Fibroblast of upper back skin (primary cell): ENCODE data around the gene AKAP7.
"Not testable (repeated sequence)": the region's sequence is repeated elsewhere in the genome, so short reads cannot be mapped to it uniquely, and the experiment has no call there.

Experiments used
- DNase-seq: peaks from one replicate; pipeline ENCODE4 v3.0.0-alpha.2; 2013

The AKAP7 gene

DNA sequence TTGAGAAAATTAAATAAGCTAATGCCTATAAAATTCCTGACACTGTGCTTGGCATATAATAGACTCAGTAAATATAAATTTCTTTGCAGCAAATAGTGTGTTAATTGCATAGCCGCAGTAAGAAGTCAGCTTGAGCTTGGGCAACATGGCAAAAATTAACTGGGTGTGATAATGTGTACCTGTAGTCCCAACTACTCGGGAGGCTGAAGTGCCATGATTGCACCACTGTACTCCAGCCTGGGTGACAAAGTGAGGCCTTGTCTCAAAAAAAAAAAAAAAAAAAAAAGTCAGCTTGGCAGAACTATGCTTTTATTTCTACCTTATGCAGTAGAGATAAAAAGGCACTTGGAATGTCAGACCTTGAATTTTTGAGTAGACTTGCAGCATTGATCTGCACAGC is 121.8 kb downstream of the AKAP7 start:
- no peak for DNase-seq

DNA sequence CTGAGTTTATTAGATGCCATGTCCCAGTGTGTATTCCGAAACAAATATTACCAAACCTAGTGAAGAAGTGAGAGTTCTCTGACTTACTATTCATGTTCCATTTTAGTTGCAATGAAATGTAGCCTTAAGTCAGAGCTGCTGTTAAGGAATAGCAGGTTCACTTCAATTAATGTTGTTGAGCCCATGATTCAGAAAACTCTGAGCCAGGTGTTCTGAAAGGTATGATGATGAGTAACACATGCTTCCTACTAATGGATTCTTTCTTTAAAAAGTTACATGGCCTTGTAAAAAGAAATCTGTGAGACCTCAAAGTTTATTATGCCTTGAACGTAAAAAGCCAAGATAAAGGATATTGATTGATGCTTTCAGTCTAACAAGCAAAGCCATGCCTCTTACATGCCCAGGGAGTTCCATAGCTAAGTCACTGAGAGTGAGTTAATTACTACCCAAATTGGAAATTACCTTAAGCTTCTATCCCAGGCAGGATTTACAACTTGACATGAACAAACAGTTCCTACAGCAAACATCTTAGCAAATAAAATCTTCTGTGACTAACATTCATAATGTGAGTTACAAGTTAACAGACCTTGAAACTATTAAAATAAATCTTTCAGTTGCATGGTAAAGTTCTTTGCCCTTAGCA is 122.9 kb downstream of the AKAP7 start:
- DNase-seq: no peak

DNA sequence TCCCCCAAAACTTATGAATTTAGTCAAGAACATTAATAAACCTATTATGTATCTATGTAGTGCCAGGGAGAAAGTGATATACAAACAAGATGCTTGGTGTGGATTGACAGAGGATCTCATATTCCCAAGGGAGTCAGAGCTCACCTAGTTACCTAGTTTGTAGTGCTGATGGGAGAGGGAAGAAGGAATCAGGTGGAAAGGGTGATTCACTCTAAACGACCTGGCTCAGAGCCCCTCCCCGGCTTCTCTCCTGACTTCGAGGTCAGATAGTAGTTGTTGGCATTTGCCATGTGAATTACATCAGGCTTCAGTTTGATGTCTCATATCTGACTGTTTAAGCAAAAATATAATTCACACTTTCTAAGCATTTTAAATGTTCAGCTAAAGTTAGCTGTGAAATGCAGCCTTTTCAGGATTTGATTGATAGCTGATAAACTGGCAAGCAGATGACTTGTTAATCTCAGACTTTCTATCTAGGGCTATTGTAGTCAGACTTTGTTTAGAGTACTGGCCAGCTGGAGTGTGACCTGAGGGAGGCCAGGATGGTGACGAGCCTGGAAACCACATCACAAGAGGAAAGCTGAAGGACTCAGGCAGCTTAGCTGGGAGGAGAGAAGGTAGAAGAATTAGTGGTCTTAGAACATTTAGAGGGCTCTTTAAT is 123.7 kb downstream of the AKAP7 start:
- no peak for DNase-seq

DNA sequence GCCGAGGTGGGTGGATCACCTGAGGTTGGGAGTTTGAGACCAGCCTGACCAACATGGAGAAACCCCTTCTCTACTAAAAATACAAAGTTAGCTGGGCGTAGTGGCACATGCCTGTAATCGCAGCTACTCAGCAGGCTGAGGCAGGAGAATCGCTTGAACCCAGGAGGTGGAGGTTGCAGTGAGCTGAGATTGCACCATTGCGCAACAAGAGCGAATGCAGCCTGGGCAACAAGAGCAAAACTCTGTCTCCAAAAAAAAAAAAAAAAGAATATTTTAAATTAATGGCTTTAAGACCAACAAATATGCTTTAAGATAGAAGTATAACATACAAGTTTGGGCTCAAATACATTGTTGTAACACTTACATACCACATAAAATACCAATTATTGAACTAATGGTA is 125.7 kb downstream of the AKAP7 start:
- DNase-seq: not testable (repeated sequence)

DNA sequence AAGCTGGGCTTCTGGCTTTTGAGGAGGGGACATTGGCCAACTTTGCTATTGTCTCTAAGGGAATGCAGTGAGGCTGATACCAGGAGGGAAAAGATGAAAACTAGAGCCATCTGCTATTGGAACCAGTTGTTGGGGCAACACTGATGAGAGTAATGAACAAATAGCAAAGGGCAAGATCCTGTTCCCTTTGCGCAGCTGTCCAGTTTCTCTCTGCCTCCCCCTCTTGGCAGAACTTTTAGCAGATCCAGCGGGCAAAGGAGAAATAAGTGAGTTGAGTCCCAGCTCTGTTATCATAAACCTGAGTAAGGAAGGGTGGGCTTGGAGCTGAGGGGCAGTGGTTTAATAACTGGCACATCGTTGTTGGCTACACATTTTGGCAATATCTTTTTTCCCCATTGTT is 126.8 kb downstream of the AKAP7 start:
- no peak for DNase-seq

DNA sequence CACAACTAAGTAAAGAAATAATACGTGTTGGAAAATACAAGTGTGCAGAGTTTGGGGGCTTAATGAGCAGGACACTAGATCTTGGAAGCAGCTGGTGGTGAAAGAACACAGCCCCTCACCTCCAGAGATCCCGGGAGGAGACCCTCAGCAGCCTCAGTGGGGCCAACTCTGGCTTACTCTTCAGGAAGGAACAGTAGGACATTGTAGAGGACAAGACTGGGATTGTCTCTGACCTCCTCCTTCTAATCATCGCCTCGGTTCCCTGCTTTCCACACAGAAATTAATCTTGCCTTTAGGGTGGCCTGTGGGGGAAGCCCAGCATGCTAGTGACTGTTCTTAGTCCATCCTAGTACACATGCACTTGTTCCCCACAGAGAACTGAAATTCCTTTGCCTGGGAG is 130.7 kb downstream of the AKAP7 start:
- no peak for DNase-seq

DNA sequence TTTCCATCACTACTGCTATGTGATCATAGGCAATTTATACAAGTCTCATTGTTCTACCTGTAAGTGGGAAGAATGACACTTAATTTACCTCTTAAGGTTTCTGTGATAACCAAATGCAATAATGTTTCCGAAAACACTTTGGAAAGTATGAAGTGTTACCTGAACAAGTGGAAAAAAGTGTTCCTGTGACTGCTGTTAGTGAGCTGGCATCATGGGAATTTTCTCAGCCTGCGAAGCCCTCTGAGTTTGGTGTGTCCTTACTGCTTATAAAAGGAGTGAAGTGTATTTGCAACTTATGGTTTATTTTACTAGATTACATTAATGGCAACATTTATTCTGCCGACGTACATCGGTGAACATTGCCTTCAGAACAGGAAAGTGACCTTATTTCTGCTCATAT is 133.0 kb downstream of the AKAP7 start:
- no peak for DNase-seq

DNA sequence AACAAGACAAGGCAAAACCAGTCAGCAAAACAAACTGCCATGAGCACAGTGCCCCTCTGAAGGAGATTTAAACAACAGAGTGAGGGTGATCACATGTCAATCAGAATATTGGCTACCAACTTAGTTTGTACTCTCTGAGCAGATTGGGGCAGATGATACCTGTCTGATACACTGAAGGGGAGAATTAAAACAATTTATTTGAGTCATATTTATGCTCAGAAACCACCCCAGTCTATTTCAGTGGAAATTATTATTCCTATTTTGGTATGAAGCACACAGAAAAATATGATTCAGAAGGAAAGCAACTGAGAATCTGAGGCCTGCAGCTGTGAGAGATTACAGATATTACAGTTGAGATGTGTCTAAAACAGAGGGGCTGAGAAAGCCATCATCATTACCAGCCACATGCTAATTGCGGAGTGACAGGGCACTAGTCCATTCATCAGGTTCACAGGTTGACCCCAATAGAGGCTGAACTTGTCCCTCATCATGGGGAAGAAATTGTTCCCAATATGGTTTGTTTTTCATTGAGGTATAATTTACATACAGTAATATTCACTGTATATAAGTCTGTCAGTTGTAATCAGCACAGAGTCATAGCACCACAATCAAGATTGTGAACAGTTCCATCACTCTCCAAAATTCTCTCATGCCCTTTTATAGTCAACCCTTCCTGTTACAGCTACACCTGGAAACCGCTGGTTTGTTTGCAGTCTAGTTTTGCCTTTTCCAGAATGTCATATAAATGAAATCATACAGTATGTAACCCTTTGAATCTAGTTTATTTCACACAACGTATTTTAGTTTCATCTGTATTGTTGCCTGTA is 134.5 kb downstream of the AKAP7 start:
- no peak for DNase-seq

DNA sequence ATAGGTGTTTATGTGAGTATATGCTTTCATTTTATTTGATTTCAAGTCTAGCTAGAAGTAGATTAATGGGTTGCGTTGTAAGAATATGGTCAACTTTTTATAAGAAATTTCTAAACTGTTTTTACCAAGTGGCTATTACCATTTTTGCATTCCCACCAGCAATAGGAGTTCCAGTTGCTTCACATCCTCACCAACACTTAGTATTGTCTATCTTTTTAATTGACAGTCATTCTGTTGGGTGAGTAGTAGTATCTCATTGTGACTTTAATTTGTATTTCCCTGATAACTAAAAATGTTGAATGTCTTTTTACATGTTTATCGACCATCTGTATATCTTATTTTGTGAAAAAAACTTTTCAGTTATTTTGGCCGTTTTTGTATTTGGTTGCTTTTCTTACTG is 135.3 kb downstream of the AKAP7 start:
- no peak for DNase-seq

DNA sequence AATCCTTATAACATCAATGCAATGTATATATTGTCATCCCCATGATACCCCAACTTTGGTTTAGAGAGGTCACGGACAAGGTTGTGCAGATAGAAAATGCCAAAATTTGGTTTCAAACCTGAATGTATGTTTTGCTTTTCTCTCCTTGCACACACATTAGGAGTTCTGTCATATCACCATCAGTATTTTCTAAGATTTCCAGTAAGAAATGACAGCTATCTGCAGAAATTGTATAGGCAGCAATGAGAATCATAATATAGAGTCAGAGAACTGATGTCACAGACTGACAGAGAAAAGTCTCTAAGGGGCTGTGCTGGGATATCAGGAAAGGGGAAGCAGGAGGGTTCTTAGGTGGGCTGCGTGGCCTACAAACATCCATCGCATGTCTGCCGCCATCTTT is 140.0 kb downstream of the AKAP7 start:
- DNase-seq: no peak

DNA sequence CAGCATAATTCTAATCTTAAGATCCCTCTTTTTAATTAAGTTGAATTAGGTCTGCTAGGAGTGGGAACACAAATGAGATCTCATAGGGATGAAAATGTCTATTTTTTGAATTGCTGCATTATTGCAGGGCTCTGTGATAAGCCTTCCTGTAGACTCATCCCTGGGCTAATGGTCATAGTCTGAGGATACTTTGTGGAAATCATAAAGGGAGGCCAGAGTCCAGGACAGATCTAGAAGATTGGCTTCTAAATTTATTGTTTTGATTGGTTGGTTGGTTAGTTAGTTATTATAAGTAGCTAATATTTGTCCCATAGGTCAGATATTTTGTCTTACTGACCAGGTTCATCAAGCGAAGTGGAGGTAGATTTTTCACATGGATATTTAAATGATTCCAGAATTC is 142.3 kb downstream of the AKAP7 start:
- DNase-seq: no peak

DNA sequence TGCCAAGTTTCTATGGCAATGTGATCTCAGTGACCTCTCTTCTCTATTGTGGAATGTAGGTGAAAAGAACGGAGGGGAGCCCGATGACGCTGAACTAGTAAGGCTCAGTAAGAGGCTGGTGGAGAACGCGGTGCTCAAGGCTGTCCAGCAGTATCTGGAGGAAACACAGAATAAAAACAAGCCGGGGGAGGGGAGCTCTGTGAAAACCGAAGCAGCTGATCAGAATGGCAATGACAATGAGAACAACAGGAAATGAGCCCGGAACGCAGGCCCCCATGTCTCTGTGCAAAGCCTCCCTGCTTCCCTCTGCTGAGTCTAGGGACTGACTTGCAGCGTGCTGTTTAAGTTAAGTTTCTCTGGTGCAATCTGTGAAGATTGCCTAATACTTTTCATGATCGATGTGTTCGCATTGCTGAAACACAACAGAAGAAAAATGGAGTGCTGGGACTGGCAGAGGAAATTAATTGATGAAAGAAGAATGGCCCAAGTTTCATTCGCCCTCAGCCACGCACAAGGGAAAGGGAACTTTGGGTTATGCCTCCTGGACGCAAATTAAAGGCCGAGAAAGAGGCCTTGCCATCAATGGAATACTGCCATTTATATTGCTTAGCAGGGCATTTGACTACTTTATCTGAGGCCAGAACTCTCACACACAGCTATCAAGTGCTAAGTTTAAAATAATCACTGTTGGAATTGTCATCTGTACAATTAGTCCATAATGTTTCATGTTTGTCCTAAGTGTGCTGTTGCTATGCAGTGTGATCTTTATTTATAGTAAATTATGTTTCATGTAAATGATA is 146.4 kb downstream of the AKAP7 start:
- no peak for DNase-seq

DNA sequence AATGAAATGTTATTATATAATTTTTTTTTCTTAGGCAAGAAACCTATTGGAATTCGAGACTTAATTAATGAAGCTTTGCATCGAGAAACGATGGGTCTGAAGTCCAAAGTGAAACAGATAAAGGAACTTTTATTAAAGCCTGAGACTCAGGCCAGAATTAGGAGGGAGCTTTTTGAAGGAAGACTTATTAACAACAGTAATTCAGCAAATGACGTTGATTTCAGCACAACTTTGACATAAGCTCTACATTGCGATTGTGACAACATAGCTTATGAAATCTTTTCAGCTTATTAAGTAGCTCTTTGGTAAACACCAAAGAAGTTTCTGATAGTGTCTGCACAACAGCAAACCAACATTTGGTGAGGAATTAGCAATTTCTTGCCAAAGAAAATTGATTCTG is 147.1 kb downstream of the AKAP7 start:
- no peak for DNase-seq

DNA sequence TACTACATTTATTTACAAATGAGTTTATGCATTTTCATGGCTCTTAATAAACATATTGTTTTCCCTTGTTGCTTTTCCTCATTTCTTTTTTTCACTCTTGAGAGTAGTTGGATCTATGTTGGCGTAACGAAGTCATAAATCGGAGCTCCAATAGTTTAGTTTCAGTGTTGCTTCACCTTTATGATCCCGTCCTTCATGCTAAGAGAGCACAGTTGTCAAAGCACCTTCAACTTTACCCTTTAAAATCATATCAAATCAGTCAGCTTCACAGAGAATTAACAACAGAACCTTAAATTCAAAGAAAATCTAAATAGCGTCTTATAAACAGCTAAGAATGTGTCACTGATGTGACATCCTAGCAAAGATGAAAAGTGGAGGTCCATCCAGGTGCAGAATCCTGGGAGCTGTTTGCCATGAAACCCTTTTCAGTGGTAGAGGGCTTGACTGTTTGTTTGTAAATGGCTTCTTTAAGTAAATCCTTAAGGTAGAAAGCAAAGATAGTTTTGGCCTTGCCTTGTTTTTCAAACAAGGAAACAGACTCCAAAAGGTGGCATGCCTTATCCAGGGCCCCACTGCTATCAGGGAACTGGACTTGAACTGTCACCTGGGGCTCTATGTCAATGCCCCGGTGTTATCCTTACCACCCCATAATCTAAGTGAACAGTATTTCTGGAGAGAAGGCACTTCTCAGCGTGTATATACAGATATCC is 148.4 kb downstream of the AKAP7 start:
- no peak for DNase-seq

DNA sequence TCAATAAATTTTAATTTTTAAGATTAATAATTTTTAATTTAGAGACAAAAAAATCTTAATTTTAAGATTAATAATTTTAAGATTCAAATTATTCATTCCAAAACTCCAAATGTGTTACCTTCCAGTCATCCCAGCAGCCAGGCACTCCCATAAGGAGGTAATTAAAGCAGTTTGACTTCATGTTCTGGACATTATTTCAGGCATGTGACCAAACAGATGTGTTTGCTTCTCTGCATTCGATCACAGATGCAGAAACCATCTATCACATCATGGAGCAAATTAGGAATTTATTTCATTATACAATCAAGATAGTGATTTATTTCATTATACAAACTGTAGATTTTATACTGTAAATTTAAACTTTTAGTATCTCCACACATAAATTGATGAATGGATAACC is 150.3 kb downstream of the AKAP7 start:
- no peak for DNase-seq

DNA sequence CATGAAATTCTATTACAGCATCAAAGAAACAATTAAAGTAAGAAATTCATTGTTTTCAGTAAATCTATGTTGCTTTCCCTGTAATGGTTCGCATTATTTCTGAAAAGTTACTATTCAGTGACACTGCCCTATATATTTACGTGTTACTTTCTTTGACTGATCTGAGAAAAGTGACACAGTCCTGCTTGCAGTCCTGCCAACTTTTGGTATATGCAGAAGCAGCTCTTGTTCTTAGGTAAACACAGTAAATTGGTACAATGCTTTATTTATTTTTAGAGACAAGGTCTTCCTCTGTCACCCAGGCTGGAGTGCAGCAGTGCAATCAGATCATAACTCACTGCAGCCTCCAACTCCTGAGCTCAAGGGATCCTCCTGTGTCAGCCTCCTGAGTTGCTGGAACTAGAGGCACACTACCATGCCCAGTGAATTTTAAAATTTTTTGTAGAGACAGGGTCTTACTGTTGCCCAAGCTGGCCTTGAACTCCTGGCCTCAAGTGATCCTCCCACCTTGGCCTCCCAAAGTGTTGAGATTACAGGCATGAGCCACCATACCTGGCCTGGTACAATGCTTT is 151.3 kb downstream of the AKAP7 start:
- no peak for DNase-seq

DNA sequence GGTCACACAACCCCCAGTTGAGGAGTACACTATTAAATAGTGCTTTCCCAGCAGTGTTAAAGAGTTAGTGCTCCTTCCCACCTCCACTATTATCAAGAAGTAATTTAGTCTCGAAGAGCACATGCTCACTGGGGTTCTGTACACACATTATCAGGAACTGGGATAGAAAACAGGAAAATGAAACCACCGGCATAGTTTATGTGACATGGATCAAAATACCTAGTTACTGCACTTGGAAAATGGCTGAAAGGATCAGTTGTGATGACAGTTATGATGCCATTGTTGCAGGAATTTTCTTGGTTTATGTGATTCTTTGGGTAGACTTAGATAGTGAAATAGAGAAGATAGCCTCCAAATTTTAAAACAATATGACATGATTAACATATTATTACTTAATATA is 152.9 kb downstream of the AKAP7 start:
- no peak for DNase-seq

DNA sequence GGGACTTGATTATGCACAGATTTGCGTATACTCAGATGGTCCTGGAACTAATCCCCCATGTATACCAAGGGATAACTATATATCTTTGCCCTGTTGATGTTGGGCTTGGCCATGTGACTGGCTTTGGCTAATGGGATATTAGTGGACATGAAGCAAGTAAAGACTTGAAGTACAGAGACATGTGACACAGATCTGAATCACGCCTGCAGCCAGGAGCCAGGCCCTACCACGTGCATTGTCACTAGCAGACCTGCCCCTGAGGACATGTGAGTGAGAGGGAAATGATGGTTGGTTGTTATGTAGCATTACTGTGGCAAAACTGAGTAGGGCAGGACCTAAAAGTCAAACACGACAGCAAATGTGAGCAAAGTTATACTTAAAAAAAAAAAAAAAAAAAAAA is 155.7 kb downstream of the AKAP7 start:
- DNase-seq: no peak

DNA sequence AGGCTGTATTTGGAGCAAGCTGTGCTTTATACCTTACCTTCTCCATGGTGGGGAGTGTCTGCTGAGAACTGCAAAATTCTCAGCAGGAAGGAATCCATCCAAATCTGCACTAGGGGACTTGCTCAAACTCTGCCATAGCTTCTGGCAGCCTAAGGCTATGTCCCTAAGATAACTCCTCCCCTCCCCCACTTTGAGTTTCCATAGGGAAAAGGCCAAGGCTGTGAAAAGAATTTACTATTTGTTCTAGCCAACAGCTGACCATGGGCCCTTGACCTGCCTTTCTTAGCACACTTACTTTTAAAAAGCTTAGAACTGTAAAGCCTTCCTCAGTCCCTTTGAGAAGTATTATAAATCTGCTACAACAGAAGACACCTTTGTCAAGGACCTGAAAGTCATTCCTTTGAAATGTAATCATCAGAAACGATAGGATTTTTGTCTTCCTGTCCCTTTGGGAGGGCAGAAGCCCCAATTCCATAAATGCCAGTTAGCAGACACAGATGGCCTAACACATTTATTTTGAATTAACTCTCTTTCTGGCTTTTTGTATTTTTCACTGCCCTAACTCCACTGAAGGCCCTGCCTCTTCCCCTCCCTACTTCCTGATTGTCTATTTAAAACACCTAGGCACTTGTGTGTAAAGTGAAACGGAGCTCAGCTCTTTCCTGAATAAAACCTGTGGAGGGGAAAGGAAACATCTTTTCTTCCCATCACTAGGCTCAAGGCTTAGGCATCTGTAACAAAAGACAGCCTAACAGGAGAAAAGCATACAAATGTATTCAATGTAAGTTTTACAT is 157.1 kb downstream of the AKAP7 start:
- no peak for DNase-seq

DNA sequence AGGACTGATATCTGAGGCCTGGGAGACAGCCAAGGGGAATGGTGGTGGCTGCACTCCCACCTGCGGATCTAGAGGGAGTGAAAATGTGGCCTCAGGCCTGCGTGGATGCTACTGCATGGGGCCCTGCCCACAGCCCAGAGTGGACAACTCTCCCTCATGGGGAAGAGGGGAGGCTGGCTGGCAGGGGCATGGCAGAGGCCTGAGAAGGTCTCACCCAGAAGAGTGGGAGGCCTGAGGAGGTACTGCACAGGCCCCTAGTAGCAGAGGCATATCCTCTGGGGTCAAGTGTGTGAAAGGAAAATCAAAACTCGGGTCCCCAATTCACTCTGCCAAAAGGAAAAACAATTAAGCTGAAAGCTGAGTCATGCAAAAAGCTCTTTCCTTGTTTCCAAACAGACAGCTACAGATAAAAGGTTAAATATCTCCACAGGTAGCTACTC is 158.2 kb downstream of the AKAP7 start:
- no peak for DNase-seq

DNA sequence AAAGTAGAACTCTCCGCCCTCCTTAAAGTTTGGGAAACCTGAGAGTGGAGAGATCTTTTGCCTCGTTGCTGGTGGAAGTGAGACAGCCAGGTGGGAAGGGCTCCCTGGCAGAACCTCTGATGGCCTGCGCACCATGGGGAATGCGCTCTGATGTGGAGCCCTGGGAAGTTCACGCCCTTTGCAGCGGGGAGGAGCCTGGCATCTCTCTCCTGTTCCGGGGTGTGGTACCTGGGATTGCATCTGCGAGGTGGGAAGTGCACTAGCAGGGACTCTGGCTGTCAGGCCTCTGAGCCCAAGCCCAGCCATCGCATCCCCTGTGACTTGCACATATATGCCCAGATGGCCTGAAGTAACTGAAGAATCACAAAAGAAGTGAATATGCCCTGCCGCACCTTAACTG is 159.8 kb downstream of the AKAP7 start:
- DNase-seq: no peak
